CMK (cell line): Measurements from ENCODE around the gene PXMP2.

Experiments
- DNase-seq: peaks from one replicate; pipeline ENCODE4 v3.0.0-alpha.2; 2010; ENCODE audit warnings: low read depth

The PXMP2 gene

DNA sequence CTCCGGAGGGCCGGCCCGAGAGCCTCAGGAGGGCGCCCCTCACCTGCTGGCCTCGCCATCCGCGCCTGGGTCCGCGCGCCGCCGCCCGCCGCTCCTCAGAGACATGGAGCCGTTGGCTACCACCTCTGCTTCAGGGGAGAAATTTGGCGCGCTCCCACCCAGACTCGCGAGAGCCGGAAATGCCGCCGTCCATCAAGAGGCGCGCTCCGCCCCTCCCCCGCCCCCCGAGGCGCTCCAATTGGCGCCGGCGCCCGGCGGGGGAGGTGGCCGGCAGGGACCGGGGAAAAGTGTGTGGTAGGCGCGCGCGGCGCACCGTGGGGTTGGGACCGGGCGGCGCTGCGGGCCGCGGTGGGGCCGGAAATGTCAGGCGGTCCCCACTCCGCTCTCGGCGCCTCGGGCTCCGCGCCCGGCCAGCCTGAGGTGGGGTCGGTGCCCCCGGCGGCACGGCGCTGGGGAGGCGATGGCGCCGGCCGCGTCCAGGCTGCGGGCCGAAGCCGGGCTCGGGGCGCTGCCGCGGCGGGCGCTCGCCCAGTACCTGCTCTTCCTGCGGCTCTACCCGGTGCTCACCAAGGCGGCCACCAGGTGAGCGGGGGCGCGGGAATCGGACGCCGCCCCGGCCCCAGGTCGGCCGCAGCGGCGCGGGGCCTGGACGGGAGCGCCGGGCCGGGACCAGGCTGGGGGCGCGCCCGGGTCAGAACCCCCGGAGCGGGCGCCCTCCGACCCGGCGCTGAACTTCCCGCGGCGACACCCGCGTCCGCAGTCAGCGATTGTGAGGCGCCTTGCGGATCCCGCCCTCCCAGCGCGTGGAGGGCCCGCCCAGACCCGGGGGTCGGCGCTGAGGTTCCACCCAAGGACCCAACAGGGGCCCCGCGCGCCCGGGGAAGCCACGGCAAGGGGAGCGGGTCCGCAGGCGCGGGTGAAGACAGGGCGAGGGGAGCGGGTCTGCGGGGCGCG, at the start of gene PXMP2, which contains the start of gene POLE:
Gene PXMP2 (plus strand): TSS at position 377 of the 954 bp plus-strand sequence. CDS start 84 bp downstream, at position 461.
Gene POLE (minus strand): TSS at position 132 of the 954 bp plus-strand sequence. CDS start 27 bp downstream, at position 105.
- DNase-seq: peak; percentile 82

DNA sequence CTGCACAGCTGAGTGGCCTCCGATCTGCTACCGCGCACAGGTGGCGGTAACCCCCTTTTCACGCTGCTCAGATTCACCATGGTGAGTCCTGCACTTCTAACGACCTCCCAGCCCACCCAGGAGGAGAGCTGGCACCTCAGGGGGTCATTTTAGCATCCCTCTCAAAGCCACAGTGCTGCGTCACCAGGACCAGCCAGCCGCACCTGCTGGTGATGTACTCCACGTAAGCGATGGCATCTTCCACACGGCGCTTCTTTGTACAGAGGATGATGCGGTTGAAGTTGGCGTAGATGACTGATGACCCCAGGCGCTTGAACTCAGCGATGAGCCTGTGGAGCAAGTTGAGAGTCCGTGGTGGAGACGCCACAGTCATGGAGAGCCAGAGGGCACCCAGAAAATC, 49.6 kb upstream of the PXMP2 start:
- DNase-seq: no peak

DNA sequence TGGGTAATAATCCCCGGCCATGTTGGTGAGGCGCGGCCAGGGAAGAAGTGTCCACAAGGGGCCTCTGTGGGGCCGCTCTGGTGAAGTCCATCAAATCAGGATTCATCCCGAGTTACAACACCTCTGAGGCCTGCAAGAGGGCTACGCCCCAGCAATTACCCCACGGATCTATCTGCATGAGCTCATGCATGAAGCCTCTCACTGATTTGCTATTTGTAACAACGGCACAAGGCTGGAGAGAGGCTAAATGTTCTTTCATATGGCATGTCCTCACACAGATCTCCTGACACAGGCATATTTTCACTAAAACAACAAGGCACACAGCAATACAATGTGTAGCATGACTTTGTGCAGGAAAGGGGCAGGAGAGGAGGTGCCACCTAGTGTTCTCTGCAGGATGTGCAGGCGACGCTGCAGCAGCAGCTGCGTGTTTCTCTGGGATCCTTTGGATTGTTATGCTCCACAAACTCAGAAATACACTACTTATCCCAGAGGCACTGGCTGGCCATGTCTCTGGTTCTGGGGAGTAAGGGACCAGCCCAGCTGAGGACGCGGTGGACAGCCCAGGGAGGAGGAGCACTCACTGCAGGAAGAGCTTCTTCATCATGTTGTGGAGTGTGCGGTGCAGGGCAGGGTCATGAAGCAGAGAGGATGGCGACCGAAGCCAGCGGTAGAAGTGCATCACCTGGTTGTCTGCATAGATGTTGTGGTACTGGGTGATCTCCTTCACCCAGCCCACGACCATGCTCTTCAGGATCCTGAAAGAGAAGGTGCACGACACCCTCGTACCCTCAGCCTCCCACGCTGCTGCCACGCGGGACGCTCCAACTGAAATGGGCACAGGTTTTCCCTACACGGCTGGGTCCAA, 48.6 kb upstream of the PXMP2 start:
- DNase-seq: no peak

DNA sequence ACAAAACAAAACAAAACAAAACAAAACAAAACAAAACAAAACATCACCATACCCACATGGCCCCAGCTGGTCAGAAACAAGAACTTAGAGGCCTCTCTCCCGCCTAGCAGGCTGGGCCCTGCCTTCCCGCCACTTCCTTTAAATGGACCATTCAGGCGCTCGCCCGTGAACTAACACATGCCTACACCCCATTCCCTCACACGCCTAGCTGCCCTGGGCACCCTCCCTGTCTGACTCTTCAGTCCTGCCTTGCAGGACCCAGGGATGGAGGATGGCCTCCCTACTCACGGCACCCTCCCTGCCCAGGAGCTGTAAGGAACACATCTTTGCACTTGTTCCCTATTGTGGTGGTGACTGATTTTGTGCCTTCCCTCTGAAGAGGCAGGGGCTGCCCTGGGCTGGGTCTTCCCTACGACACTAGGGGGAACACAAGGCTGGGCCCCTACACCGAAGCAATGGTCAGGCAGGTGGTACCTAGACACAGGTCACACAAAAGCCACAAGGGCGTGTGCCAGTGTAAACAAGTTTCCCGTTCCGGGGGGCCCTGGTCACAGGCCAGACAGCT, 47.3 kb upstream of the PXMP2 start:
- DNase-seq: no peak

DNA sequence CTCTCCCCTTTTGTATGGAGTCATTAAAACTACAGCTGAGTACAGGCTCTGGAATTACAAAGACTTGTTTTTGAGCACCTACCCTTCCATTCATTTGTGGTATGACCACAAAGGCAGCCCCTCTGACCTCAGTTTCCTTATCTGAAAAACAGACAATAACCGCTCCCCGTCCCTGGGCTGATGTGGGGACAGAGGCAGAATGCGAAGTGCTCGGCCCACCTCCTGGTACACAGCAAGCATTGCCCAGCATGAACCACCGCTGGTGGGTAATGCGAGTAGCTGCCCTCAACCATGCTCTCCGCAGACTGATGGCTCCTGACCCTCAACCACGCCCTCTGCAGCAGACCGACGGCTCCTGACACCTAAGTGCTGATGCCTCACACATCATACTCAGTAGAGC, 46.5 kb upstream of the PXMP2 start:
- peak; percentile 67 for DNase-seq

DNA sequence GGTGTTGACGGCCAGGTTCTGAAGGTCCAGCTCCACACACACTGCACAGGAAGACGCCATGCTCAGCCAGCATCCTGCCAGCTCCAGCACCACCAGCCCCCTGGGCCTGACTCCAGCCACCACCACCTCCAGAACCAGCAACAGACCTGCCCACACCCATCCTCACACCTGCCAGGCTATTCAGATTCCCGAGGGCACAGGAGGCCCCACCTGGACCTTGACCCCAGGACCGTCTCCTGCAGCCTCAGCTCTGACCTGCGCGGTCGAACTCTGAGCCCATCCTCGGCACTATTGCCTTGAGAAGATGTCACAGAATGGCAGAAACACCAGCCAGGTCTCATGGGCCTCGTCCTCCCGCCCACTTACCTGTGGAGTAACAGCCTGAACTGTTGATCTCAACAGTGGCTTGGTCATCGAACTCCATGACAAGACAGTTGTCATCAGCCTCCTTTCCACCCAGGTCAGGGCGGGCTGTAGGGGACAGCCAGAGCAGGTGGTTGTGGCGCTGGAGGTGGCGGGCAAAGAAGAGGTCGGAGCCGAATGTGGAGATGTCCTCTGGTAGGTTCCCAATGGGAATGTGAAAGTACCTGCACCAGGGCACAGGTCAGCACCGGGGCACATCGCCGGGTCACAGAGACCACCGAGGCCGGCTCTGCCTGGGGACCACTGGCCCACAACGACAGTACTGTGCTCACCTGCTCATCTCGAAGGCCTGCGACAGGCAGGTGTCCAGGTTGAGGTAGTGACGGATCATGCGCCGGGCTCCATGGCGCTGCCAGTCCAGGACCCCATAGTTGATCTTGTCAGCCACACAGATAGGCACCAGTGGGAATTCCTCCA, 45.4 kb upstream of the PXMP2 start:
- no peak for DNase-seq

DNA sequence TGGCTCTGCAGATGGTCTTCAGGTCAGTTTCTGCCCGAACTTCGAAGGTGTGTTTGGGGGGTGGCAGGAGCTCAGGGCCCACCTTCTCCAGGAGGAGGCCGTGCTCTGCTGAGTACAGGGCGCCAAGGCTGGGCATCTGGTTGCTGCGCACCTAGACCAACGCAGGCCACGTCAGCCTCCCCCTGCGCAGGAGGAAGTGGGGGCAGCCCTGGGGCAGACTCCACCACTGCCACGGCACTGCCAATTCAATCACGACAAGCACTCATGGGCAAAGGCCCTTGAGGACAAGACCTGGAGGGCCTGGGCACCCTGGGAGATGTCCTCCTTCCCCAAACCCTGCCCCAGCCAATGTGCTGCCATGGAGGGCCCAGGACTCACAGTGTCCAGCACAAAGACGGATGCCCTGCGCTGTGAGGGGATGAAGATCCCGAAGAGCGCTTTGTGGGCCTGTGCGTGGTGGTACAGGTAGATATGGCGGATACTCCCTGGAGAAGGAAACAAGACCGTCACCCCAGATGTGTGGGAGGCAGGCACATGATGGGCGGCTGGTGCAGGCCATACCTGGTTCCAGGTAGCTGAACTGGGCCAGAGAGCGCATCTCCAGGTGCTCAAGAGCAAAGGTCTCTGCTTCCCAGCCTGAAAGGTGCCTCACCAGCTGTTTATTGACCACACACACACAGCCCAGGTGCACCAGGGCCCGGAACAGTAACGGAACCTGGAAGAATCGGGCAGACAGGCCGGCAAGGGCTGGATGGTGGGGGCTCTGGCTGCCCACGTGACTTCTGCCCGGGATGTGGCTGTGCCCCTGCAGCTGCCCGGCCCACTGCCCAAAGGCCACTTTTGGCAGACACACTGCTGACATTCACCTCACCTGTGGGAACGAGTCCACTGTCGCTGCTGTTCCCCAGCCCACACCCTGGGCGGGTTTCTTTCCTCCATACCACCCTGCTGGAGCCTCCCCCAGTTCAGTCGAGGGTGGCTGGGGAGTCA, 44.2 kb upstream of the PXMP2 start:
- DNase-seq: no peak

DNA sequence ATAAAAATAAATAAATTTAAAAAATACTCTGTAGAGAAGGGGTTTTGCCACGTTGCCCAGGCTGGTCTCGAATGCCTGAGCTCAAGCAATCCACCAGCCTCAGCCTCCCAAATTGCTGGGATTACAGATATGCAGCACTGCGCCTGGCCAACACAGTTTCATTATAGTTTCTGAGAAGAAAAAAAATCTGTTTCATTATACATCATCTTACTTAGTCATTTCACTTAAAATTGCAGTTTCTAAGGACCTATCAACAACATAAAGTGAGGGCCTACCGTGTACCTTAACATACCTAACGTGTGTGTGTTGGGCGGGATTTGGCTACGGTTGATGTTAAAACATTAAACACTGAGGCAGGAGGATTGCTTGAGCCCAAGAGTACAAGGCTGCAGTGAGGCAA, 40.5 kb upstream of the PXMP2 start:
- no peak for DNase-seq

DNA sequence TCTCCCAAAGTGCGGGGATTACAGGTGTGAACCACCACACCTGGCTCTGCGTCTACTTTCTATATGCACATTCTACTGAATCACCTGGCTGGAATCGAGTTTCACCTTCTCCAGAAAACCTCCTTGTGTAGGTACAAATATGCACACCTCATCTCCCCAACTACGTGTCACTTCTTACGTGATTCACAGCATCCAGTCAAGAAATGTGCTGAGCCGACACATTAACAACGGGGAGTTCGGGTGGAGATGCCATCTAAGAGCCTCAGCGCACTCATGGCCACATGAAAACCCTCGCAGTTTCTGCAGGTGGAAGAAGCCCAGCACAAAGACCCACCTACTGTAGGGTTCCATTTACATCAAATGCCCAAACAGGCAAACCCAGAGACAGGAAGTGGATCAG, 39.5 kb upstream of the PXMP2 start:
- DNase-seq: no peak

DNA sequence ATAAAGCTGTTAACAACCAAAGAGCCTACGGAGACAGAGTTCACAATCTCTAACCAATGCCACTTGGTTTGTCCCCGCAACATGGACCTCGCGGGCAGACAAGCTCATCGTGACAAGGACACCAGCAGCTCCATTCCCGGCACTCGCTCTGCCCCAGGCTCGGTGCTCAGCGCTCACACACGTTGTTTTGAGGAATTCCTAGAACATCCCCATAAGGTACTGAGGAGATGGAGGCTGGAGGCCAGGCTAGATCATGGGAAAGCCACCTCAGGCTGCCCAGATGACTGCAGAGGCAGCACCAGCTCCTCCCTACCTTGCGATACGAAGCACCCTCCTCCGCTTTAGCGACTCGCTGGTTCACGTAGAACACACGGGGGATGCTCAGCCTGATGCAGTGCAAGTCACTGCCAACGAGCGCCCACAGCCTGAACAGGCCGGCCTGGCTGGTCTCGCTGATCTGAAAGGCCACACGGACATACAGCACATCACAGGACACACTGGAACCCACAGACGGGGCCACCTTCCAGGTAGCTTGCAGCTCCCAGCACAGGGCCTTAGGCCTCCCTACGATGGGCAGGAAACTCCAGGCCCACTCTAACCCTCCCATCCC, 38.7 kb upstream of the PXMP2 start:
- DNase-seq: no peak

DNA sequence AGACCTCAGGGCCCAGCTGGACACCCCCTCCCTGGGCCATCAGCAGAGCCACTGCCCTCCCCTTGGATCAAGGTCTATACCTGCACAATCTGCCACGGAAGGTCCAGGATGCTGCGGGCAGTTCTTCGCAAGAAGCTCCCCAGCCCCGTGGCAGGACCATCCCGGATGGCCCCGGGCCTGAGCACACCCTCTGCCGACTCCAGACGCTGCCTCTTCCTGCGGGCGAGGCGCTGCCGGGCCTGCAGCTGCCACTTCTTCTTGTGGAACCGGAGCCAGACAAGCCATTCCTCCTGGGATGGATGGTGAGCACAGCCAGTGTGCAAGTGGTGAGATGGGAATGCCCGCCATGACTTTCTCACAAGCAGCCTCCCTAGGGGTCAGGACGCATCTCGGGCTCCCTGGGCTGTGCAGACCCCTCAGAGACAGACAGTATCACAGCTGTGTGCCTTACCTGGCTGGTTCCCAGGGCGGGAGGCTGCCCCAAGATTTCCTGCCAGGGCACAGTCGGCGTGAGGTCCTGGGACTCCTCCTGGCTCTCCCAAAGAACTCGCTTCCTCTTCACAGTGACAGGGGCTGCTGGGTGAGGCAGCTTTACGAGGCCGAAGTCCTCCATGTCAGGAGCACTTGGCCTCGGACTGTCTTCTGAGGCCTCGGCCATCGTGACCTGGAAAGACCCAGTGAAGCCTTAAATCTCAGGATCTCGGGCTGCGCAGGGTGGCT, 38.0 kb upstream of the PXMP2 start:
- no peak for DNase-seq

DNA sequence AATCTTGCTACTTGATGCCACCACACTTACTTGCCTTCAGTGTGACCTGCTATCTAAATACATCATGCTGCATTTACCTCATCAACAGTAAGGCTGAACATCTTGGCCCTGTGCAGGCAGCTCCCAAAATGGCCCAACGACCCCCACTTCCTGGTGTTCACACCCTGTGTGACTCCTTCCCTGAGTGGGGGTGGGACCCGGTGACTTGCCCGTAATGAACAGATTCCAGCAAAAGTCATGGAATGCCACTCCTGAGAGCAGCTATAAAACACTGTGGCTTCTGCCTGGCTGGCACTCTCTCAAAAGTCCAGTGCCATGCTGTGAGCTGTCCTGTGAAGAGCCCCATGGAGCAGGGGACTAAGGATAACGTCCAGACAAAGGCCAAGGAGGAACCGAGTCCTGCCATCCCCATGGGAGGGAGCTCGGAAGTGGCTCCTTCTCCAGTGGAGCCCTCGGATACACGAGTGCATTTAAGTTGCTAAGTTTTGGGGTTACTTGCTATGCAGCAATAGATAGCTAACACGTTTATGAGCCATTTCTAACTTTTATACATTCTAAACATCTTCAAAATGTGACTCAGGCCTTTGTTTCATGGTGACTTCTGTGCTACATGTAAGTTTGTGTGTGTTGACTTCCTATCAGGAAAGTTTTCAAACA, 35.8 kb upstream of the PXMP2 start:
- no peak for DNase-seq

DNA sequence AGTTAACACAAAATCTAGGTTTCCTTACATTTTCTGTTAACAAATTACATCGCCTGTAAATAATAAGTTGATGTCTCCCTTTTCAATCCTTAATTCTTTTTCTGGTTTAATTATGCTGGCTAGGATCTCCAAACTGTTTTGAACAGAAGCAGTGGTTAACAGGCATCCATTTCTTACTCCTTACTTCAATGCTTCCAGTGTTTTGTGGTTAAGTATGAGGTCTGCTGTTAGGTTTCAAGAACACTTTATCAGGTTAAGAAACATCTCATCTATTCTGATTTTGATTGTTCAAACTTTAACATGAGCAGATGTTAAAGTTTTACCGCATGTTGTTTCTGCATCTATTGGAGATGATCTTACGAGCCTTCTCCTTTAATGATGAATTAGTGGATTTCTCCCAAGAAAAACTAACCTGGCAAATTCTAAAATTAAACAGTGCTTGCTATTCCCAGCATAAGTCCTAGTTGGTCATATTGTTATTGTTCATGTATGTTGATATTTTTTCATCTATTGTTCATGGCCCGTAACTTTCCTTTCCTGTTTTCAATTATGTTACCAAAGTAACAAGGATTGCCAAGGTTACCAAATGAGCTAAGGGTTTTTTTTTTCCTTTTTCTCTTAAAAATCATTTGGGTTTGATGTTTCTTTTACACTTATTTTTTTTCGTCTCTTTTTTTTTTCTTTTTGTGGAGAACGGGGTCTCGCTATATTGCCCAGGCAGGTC, 33.7 kb upstream of the PXMP2 start:
- no peak for DNase-seq

DNA sequence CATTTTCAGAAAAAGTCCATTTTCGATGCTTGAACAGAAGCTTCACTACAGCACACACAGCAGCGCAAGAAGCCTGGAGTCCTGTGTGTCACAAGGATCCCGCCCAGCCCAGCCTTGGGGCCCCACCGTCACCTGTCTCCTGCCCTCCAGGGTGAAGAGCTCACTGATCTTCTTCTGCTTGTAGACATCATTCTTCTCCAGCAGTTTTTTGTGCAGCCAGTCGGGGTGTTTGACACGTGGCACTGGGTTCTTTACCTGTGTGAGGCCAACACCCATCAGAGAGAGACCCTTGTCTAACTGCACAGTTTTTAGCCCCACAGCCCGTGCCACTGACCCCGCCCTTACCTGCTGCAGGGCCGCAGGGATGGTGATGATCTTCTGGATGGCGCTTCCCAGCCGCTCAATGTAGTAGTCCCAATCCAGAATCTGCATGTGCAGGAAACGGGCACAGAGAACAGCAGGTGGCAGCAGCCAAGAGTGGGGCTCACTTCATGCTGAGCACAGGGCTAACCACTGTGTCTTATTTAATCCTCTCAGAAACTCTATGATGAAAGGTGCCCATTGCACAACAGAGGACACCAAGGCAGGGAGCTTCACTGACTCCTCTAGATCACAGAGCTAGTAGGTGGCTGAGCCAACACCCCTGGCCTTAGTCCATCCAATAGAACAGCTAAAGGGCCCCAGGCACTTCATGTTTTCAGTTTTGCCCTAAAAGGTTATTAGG, 30.2 kb upstream of the PXMP2 start:
- DNase-seq: no peak

DNA sequence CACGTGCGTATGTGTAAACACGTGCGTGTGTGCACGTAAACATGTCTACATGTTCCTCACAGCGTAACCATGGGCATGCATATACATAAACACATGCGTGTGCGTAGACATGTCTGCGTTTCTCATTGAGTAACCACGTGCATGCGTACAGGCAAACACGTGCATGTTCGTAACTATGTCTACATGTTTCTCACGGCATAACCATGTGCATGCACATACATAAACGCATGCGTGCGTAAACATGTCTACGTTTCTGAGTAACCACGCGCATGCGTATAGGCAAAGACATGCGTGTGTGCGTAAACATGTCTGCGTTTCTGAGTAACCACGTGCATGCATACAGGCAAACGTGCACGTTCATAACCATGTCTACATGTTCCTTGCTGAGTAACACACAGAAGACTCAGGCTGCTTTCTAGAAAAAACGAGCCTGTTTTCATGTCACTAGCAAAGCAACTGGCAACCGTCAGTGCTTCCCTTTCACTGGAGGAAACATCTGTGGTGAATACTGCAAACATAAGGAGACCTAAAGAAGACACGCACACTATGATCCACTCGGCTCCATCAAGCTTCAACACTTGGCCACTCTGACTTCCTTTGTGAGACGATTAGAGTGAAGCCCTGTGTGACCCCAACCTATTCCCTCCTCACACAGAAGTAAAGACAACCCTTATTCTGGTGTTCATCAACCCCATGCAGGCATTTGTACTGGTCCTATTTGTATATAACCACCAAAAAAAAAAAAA, 29.1 kb upstream of the PXMP2 start:
- peak; percentile 51 for DNase-seq

DNA sequence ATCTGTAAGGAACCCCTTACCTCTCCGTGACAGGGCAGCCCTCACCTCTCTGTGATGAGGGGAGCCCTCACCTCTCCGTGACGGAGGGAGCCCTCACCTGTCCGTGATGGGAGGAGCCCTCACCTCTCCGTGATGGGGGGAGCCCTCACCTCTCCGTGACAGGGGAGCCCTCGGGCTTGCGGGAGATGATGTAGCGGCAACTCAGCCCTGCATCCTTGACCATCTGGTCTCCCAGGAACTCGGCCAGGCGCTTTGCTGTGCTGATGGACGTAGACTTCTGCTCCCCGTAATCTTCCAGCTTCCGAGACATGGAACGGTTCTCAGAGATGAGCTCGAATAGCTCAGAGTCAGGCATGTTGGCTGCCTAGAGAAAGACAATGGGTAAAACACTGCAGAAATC, 28.2 kb upstream of the PXMP2 start:
- DNase-seq: no peak

DNA sequence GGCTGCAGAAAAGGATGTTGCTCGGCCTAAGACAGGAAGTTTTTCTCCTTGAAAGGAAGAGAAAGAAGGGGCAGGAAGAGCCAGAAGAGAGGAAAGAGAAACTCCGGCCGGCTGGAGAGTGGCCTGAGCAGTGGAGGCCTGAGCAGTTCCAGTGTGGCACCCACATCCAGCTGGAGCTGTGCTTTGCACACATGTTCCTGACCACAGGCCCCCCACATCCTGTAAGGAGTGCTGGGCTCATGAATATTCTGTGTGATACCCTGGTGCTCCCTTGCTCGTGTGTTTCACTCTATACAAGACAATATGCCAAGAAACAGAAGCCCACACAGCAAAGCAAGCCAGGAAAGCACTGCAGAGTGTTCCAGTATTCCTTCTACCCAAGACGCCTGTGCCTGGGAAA, 27.3 kb upstream of the PXMP2 start:
- peak; percentile 36 for DNase-seq
